ENCODE measurements around the gene RBMS3.

DNA sequence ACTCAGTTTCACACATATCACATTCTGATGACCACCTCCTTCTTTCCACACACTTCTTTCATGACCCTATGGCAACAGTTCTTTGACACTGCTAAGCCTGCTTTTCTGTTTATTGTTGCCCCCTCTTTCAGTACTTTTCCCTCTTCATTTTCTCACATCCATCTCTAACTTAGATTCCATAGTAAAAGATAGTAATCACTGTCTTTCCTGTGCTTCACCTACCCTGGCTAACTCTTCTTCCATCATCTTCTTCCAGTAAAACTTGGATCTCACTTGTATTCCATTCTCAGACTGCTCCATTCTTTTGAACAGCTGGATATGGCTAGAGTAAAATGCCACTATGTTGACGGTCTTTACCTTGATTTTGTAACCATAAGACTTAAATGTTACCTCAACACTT lies 692.9 kb downstream of the RBMS3 start:
- TF ChIP-seq, protein P1, sequence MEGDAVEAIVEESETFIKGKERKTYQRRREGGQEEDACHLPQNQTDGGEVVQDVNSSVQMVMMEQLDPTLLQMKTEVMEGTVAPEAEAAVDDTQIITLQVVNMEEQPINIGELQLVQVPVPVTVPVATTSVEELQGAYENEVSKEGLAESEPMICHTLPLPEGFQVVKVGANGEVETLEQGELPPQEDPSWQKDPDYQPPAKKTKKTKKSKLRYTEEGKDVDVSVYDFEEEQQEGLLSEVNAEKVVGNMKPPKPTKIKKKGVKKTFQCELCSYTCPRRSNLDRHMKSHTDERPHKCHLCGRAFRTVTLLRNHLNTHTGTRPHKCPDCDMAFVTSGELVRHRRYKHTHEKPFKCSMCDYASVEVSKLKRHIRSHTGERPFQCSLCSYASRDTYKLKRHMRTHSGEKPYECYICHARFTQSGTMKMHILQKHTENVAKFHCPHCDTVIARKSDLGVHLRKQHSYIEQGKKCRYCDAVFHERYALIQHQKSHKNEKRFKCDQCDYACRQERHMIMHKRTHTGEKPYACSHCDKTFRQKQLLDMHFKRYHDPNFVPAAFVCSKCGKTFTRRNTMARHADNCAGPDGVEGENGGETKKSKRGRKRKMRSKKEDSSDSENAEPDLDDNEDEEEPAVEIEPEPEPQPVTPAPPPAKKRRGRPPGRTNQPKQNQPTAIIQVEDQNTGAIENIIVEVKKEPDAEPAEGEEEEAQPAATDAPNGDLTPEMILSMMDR (IDR thresholded peaks at IDR 0.05 in 2 of 3, conservative IDR thresholded peaks at IDR 0.05 in 1 of 3; ENCODE audit: borderline replicate concordance in 1 of 3, insufficient read depth in 1 of 3, low read depth in 2 of 3, low read length in 2 of 3): no peak
- TF ChIP-seq RAD21 (IDR thresholded peaks at IDR 0.05; ENCODE audit: low read depth) (no peak), SIN3A (IDR thresholded peaks at IDR 0.05; ENCODE audit: low read depth) (no peak), POLR2A (IDR thresholded peaks at IDR 0.05; ENCODE audit: borderline replicate concordance, extremely low read depth, insufficient read depth, insufficient read length) (no peak), TCF7L2 (IDR thresholded peaks at IDR 0.05; ENCODE audit: borderline replicate concordance, extremely low read depth, insufficient read depth, insufficient read length) (no peak), EZH2 (IDR thresholded peaks at IDR 0.05) (no peak), YY1 (IDR thresholded peaks at IDR 0.05; ENCODE audit: extremely low read depth, insufficient replicate concordance, low read depth, low read length) (no peak)

Data from HCT116 (cell line).